GM23338 (cell line): ENCODE data around the gene KHK.

Source experiments
- CTCF ChIP-seq, 2 experiments: fragments of 200-600 bp in 1 of 2; sonication (generic) in 1 of 2; conservative IDR thresholded peaks; 2 replicates each; pipeline versions ENCODE4 v1.5.1 to v1.6.1; 2016 to 2017; ENCODE audit warnings: antibody characterized with exemption in 2 of 2, low read depth in 2 of 2, mild to moderate bottlenecking in 2 of 2, moderate library complexity in 1 of 2
- EZH2 ChIP-seq: fragments of 200-600 bp; sonication (generic); IDR thresholded peaks from one replicate; pipeline ENCODE4 v1.8.0; 2017; ENCODE audit warnings: antibody characterized with exemption, mild to moderate bottlenecking, low read depth; ENCODE audit not compliant: unreplicated experiment
- EZH2phosphoT487 ChIP-seq: fragments of 200-600 bp; sonication (generic); IDR thresholded peaks from one replicate; pipeline ENCODE4 v1.8.1; 2018; ENCODE audit warnings: antibody characterized with exemption; ENCODE audit not compliant: unreplicated experiment
- JUNB ChIP-seq: IDR thresholded peaks from one replicate; pipeline ENCODE4 v1.6.1; 2016; ENCODE audit warnings: antibody characterized with exemption; ENCODE audit not compliant: unreplicated experiment
- NANOG ChIP-seq: IDR thresholded peaks from 2 replicates; pipeline ENCODE4 v1.6.1; 2016; ENCODE audit warnings: antibody characterized with exemption, borderline replicate concordance
- POLR2AphosphoS5 ChIP-seq: IDR thresholded peaks from 2 replicates; pipeline ENCODE4 v1.6.1; 2016; ENCODE audit warnings: antibody characterized with exemption, low read depth
- REST ChIP-seq: IDR thresholded peaks from one replicate; pipeline ENCODE4 v1.6.1; 2018; ENCODE audit warnings: antibody characterized with exemption; ENCODE audit not compliant: unreplicated experiment

- TF ChIP-seq CTCF (conservative IDR thresholded peaks at IDR 0.05; ENCODE audit: low read depth in 2 of 2), result no peak
- no peak for TF ChIP-seq REST
- TF ChIP-seq EZH2, result no peak
- TF ChIP-seq POLR2AphosphoS5, result no peak
- TF ChIP-seq EZH2phosphoT487, result no peak
- TF ChIP-seq JUNB, result no peak
- TF ChIP-seq NANOG, result no peak
Observed at GRCh38 chr2:27138111-27138510, 51.5 kb downstream of the KHK start.
